GM19238 (cell line): ENCODE results near the gene NUP85.
"Not testable (repeated sequence)": the region's sequence is repeated elsewhere in the genome, so short reads cannot be mapped to it uniquely, and the experiment has no call there.

Source experiments
- DNase-seq: peaks from one replicate; pipeline ENCODE4 v3.0.0; 2011; ENCODE audit warnings: low spot score; ENCODE audit not compliant: insufficient read length

Gene NUP85

DNA sequence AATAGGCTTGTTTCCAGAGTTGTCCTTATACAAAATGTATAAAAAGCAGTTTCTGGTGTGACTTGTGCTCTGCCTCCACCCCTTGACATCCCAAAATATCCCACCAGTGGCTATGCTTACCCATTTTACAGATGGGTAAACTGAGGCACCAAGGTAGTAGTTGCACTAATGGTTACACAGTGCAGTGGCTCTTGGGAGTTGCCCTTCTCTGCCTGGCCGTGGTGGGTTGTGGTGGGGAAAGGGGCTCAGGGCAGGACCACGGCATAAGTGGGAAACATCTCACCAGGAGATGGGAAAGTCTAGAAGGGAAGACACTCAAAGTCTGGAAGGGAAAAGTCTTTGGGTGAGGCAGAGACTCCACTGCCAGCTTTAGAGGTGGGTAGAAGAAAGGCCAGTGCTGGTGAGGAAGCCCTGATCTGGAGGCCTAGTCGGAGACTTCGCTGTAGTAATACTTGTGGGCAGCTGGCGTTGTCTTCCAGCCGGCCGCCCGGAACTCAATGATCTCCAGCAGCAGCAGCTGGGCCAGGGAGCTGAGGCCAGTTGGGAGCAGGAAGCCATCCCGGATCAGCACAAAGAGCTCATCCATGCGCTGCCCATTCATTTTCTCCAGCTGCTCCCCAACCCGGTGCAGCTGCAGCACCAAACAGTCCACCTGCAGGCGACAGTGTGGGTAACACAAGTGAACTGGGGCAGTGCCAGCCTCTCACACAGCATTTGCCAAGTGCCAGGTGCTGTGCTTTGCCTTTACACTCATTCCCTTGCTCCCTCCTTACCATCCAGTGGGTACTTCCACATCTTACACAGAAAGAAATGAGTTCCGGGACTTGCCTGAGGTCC is 61.1 kb downstream of the NUP85 start:
- no peak for DNase-seq

GRCh38 chr17:75267153-75267410 is 61.6 kb downstream of the NUP85 start:
- no peak for DNase-seq

DNA sequence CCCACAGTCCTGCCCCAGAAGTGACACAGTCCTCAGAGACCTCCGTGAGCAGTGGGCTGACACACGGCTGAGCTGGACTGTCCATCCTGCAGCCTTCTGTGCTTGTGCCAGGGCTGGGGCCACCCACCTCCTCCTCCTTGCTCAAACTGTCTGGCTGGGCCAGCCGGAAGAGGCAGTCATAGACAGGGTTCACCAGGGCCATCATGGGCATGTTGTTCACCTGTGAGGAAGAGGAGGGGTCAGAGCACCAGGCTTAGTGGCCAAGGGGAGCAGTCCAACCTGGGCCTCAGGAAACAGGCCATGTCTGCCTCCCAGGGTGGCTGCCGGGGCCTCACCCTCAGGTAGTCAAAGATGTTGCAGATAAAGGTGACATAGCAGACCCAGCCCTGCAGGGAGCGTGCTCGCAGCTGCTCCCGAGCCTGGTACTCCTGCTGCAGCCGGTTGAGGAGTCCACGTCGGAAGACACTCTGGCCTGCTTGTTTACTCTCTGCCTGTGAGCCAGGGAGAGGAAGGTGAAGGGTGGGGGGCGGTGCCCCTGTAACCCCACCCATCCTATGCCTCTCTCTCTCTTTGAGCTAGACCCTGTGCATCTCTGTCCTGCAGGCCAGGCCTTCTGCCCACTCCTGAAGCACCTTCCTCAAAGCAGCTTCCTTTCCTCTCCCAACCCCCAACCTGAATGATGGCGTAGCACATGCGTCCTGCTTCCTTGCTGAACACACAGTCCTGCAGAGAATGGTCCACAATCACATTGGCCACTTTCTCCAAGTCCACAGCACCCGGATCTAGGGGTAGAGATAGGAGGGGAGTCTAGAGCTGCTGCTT is 62.1 kb downstream of the NUP85 start:
- no peak for DNase-seq

DNA sequence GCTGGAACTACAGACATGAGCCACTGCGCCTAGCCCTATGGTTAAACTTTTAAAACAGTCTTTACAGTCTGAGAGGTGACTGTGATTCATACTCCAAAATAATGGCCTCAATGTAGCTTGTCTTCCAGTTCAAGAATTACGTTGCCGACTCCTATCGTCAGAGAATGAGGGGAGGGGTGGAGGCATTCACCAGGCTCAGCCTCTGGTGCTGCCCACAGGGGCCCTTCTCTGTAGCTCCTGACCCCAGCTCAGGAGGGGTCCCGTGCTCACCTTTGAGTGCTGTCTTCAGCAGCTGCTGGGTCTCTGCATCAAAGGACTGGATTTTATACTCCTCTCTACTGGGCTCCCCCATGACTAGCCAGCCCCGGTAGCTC is 64.4 kb downstream of the NUP85 start:
- no peak for DNase-seq

DNA sequence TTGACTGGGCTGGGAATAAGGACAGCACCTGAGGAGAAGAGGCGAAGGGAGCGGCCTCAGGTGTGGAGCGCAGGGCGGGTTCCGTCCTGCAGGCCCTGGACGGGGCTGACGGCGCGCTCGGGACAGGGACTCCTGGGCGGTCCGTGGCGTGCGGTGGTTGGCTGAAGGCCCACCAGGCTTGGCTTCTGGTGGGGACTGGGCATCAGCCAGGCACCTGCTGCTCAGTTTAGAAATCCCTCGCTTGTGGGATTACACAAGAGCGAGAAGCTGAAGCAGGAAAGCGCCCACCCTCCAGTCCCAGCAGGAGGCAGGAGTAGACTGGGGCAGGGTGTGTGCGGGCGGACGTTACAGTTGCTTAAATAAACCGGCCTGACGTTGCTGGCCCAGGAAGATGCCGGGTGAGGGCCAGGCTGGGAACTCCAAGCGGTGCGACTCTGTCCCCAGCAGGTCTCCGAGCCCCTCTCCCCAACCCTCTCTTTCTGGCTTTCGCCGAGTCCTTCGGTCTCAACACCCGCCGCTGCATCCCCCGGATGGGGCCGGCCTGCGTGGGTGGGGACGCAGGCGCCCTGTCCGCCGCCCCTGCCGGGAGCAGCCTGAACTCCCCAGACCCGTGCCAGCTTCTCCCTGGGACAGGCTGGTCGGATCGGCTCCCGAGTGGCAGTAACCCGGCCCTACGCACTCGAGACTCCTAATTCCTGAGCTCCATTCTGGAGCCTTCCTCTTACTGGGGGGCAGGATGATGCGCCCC is 64.9 kb downstream of the NUP85 start:
- peak; percentile 71 for DNase-seq

GRCh38 chr17:75270966-75271232 is 65.4 kb downstream of the NUP85 start, which contains the start of gene MIF4GD:
TSS of gene MIF4GD (minus strand) at chr17:75271231. CDS start at chr17:75270195, 1,036 bp downstream.
- no peak for DNase-seq

DNA sequence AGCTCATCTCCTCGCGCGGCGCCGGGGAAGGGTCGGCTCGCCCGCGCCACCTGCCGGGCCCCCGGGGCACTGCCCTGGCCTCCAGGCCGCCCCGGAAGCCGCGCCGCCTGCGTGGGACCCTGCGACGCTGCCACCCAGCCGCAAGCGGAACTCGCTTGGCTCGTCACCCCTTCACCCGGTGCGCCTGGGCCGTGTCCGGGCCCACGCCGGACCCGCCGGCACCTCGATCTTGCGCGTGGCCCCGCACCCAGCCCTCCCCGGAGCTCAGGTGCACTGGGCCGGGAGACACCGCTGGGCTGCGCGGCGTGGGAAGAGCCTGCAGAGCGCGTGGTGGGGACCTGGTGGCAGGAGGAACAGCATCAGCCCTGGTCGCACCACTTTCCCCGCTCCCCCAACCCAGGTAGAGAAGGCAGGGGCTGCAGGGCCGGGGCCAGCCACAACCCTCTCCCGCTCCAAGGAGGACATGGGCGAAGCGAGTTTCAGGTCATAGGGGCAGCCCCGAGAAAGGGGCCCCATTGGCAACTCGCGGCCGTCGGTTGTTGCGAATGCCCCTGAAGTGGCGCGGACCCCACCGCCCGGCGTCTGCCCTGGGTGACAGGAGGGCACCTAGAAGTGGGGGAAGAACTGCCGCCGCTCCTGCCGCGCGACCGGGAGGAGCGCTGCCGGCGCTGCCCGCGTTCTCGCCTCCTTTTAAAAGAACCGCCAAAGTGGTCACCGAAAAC is 65.9 kb downstream of the NUP85 start:
- peak; percentile 98 for DNase-seq

- no peak for DNase-seq
These were observed 66.7 kb downstream of the NUP85 start for GRCh38 chr17:75271955-75272847.

DNA sequence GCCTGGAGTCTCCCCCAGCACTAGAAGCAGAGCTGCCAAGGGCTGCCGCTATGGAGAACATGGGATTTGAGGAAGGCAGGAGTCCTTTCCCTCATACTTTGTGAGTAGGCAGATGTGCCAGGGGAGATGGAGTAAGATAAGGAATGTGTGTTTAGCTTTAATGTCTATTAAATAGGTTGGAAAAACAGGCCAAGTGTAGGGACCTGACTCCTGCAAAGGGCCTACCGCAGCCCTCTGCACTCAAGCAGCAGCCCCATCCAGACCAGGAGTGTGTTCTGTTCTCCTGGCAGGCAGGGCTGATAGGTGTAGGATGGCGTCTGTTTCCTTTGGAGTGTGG is 67.3 kb downstream of the NUP85 start:
- DNase-seq: no peak

DNA sequence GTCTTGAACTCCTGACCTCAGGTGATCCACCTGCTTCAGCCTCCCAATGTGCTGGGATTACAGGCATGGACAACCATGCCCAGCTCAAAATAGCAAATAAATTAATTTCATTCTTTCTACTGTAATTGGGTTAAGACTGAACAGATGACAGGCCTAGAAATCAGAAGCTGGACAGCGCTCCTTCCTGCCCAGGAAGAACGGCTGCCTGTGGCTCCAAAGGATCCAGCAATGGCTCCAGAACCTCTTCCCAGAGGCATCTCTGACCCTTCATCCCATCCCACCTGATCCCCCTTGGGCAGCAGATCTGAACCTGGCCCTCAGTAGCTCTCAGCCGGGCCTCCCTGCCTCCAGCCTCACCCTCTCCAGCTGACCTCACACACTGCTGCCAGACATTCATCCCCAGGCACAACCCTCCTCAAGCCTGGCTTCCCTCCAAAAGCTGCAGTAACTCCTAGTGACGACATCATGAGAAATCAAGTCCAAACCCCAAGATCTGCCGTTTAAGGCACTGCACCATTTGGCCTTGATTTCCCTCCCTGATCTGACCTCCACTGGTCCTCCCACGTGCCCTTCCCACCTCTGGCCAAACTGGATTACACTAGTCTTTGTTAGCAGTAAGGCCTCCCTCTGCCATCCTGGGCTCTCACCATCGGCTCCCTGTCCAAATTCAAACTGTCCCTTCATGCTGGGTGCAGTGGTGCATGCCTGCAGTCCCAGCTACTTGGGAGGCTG is 68.7 kb downstream of the NUP85 start:
- no peak for DNase-seq

DNA sequence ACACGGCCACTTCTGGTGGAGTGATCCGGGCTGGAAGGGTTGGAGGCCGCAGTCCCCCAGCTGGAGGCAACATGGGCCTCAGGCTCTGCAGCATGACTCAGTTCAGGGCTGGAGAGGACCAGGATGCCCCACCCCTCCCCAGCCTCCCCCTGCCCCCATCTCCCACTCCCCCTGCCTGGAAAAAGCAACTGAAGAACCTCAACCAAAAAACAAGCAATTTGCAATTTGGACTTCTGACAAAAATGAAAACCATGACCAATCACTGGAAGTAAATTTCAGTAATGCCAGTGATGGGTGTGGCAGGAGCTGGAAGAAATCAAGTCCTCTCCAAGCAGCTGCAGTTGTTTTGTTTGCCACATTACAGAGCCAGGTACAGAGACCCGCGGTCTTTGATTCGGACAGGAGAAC is 72.2 kb downstream of the NUP85 start:
- no peak for DNase-seq

GRCh38 chr17:75280189-75280588 is 74.7 kb downstream of the NUP85 start:
- DNase-seq: not testable (repeated sequence)

- DNase-seq: no peak
These were observed 79.6 kb downstream of the NUP85 start for GRCh38 chr17:75285123-75285522.
